Neuronal stem cell (in vitro differentiated cells): ENCODE data around the gene PIGL.

Experiments used
- DNase-seq: peaks from one replicate; pipeline ENCODE4 v3.0.0-alpha.2; 2013; ENCODE audit warnings: low spot score
- H2AFZ ChIP-seq: one replicate; pipeline ENCODE4 v1.6.1; 2013; ENCODE audit warnings: mild to moderate bottlenecking, low read length, inconsistent platforms
- H2AK5ac ChIP-seq: 2 replicates; pipeline ENCODE4 v1.6.1; 2013; ENCODE audit warnings: low read depth, mild to moderate bottlenecking, inconsistent platforms, low read length, moderate library complexity, mixed read lengths
- H2BK120ac ChIP-seq: 2 replicates; pipeline ENCODE4 v1.6.1; 2013; ENCODE audit warnings: low read depth, mild to moderate bottlenecking, inconsistent platforms, low read length, moderate library complexity, mixed read lengths
- H2BK12ac ChIP-seq: one replicate; pipeline ENCODE4 v1.6.1; 2013; ENCODE audit warnings: low read length, inconsistent platforms
- H2BK15ac ChIP-seq: 2 replicates; pipeline ENCODE4 v1.6.1; 2013; ENCODE audit warnings: mild to moderate bottlenecking, low read length, inconsistent platforms, mixed read lengths
- H2BK5ac ChIP-seq: one replicate; pipeline ENCODE4 v1.6.1; 2013; ENCODE audit warnings: inconsistent platforms, mild to moderate bottlenecking, low read length, moderate library complexity
- H3K14ac ChIP-seq: one replicate; pipeline ENCODE4 v1.6.1; 2013; ENCODE audit warnings: low read length, inconsistent platforms
- H3K18ac ChIP-seq: 2 replicates; pipeline ENCODE4 v1.6.1; 2013; ENCODE audit warnings: low read length, inconsistent platforms
- H3K23ac ChIP-seq: 2 replicates; pipeline ENCODE4 v1.6.1; 2013; ENCODE audit warnings: low read depth, mild to moderate bottlenecking, mixed read lengths, low read length, inconsistent platforms; ENCODE audit not compliant: poor library complexity
- H3K27ac ChIP-seq: replicated peaks from 3 replicates; pipeline ENCODE4 v1.5.1; 2013; ENCODE audit warnings: low read length, inconsistent platforms
- H3K27me3 ChIP-seq, 3 experiments: 2 replicates each; pipeline ENCODE4 v1.6.1; 2013; ENCODE audit warnings: low read length in 3 of 3, mild to moderate bottlenecking in 2 of 3, inconsistent platforms in 1 of 3, low read depth in 1 of 3, mixed read lengths in 1 of 3, moderate library complexity in 1 of 3; ENCODE audit not compliant: control insufficient read depth in 3 of 3, insufficient read depth in 3 of 3
- H3K36me3 ChIP-seq, 2 donors: replicated peaks in 1 of 2; 2 replicates each; pipeline ENCODE4 v1.6.1; 2013; ENCODE audit warnings: low read length in 2 of 2; ENCODE audit not compliant: control insufficient read depth in 2 of 2, insufficient read depth in 2 of 2
- H3K4ac ChIP-seq: 2 replicates; pipeline ENCODE4 v1.6.1; 2013; ENCODE audit warnings: inconsistent platforms, mild to moderate bottlenecking, low read length, moderate library complexity
- H3K4me1 ChIP-seq, 2 donors: 1 replicate in 1 of 2; 2 replicates in 1 of 2; pipeline ENCODE4 v1.6.1; 2013; ENCODE audit warnings: low read length in 2 of 2, low read depth in 1 of 2; ENCODE audit not compliant: control insufficient read depth in 2 of 2, insufficient read depth in 1 of 2
- H3K4me2 ChIP-seq: one replicate; pipeline ENCODE4 v1.6.1; 2013; ENCODE audit warnings: mild to moderate bottlenecking, low read length, inconsistent platforms; ENCODE audit not compliant: insufficient read depth, poor library complexity, severe bottlenecking
- H3K4me3 ChIP-seq, 2 donors: 2 replicates each; pipeline ENCODE4 v1.5.1; 2013; ENCODE audit warnings: low read length in 2 of 2, mild to moderate bottlenecking in 2 of 2, inconsistent platforms in 1 of 2, moderate library complexity in 1 of 2
- H3K79me1 ChIP-seq: one replicate; pipeline ENCODE4 v1.6.1; 2013; ENCODE audit warnings: low read depth, mild to moderate bottlenecking, inconsistent platforms, low read length, moderate library complexity
- H3K9ac ChIP-seq: one replicate; pipeline ENCODE4 v1.6.1; 2013; ENCODE audit warnings: mild to moderate bottlenecking, low read depth, low read length, inconsistent platforms; ENCODE audit not compliant: poor library complexity
- H3K9me3 ChIP-seq, 2 donors: replicated peaks in 1 of 2; 2 replicates each; pipeline versions ENCODE3 to v1.6.1; 2013; ENCODE audit warnings: low read length in 2 of 2, mild to moderate bottlenecking in 2 of 2, inconsistent platforms in 1 of 2, low read depth in 1 of 2, mixed read lengths in 1 of 2, moderate library complexity in 1 of 2; ENCODE audit not compliant: control insufficient read depth in 2 of 2, insufficient read depth in 1 of 2
- H4K8ac ChIP-seq: one replicate; pipeline ENCODE4 v1.6.1; 2013; ENCODE audit warnings: low read depth, mild to moderate bottlenecking, inconsistent platforms, low read length, moderate library complexity
- H4K91ac ChIP-seq: one replicate; pipeline ENCODE4 v1.6.1; 2013; ENCODE audit warnings: low read length, low read depth, mild to moderate bottlenecking, inconsistent platforms; ENCODE audit not compliant: poor library complexity
- WGBS, 2 donors: extraction: QIAGEN DNeasy Blood & Tissue Kit; methylation state at CpG; one replicate each; pipeline ENCODE4 v1.1.7; 2013; ENCODE audit warnings: missing lambda C conversion rate in 2 of 2, mixed read lengths in 1 of 2; ENCODE audit not compliant: insufficient read length in 2 of 2, insufficient replicate concordance in 1 of 2; ENCODE audit errors: extremely low coverage in 2 of 2; 5-methylcytosine and 5-hydroxymethylcytosine counted together

PIGL gene

DNA sequence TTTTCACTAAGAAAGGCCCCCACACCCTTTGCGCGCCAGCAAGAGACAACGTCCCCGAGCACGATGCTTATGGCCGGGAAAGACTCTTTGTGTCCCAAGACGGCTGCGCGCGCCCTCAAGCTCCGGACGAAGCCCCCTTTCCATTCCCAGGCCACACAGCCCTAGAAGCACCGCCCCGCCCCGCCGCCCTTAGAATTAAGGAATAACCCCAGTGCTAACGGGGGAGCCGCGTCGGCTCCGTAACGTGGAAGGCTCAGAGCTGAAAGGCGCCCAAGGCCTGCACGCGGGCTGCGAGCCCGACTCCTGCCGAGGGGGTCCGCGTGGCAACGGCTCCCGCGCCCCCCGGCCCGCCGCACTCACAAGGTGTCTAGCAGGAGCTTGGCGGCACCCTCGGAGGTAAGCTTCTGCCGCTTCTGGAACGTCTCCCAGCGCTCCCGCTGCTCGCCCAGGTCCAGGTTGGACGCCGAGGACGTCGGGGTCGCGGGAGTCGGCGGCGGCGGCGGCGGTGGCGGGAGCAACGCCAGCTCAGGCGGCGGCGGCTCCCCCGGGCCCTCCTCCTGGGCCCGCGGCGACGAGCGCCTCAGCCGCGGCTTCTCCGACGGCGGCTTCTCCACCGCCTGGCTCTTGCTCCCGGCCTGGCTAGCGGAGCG is 135.8 kb downstream of the PIGL start:
- H2BK120ac ChIP-seq: peak overlapping the region; percentile 76
- peak overlapping the region; percentile 100 for H3K18ac ChIP-seq
- H2BK12ac ChIP-seq: peak overlapping the region; percentile 84
- no peaks in the 10 kb centered on the region for H3K27me3 ChIP-seq
- peak overlapping the region; percentile 99 for H4K91ac ChIP-seq
- peak overlapping the region; percentile 85 for H3K4ac ChIP-seq
- peaks cover 0 to 6% of the 10 kb centered on the region in 2 donors for H3K9me3 ChIP-seq
- H3K79me1 ChIP-seq: peaks cover 6% of the 10 kb centered on the region
- peak overlapping the region; percentile 97 for H2AK5ac ChIP-seq
- peak; percentile 66 for DNase-seq
- H4K8ac ChIP-seq: peak overlapping the region; percentile 72
- peak overlapping the region; percentile 55 for H3K4me2 ChIP-seq
- H2AFZ ChIP-seq: peak overlapping the region; percentile 93
- H3K4me1 ChIP-seq: peaks cover 0 to 4% of the 10 kb centered on the region in 2 donors
- H3K14ac ChIP-seq: peak overlapping the region; percentile 90
- H3K4me3 ChIP-seq: peak overlapping the region; percentile 59 to 99
- peaks cover 15 to 22% of the 10 kb centered on the region in 2 donors for H3K36me3 ChIP-seq
- peak overlapping the region; percentile 83 for H2BK15ac ChIP-seq
- H3K27ac ChIP-seq: peak overlapping the region; percentile 85
- H3K9ac ChIP-seq: peak overlapping the region; percentile 93
- WGBS, 2 donors: no CpG with 5 or more reads among the region's 75 CpGs
- peak overlapping the region; percentile 84 for H2BK5ac ChIP-seq
- H3K23ac ChIP-seq: peak overlapping the region; percentile 98

DNA sequence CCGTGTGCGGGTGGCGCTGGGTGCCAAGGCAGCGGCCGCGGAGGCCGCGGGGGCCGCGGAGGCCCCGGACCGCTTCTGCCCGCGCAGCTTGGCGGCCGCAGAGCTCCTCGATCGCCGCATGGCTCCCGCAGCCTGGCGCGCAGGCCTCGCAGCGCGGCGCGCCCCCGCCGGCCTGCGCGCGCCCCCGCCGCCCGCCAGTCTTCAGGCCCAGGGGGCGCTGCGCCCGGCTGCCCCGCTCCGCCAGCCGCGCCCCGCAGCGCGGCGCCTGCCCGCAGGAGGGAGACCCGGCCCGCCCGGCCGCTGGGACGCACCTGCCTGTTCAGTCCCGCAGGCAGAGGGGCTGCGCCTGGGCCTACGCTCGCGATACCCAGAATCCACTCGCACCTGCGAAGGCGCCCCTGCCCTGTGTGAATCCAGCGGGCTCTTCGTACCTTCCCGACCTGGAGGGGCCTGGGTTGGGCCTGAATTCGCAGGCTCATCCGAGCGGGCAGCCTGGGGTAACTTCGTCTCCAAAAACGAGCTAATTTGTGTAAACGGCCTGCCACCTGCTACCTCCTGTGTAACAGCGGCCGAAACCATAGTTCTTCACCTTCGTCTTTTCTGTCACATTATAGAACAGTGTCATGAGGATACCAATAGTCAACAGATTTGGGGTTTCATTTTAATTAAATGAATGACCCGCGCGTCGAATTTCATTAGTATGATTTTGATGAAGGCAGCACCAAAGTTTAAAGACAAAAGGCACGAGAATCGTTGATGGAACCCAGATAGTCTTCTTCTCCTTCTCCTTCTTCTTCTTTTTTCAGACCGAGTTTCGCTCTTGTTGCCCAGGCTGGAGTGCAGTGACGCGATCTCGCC is 136.5 kb downstream of the PIGL start, which contains the start of gene CENPV:
Gene CENPV (minus strand): TSS at position 153 of the 858 bp plus-strand sequence. CDS start 33 bp downstream, at position 120.
- H3K4me2 ChIP-seq: peak within 1 kb of the TSS; percentile 55
- H4K91ac ChIP-seq: peak within 1 kb of the TSS; percentile 99
- peak; percentile 53 for DNase-seq
- peaks cover 0 to 4% of the 10 kb centered on the region in 2 donors for H3K4me1 ChIP-seq
- peak within 1 kb of the TSS; percentile 90 for H3K14ac ChIP-seq
- H3K4ac ChIP-seq: peak within 1 kb of the TSS; percentile 85
- peak within 1 kb of the TSS; percentile 97 for H2AK5ac ChIP-seq
- peak within 1 kb of the TSS; percentile 84 for H2BK12ac ChIP-seq
- peak within 1 kb of the TSS; percentile 76 for H2BK120ac ChIP-seq
- peaks cover 0 to 6% of the 10 kb centered on the region in 2 donors for H3K9me3 ChIP-seq
- WGBS, 2 donors: no CpG with 5 or more reads among the region's 83 CpGs
- H3K27me3 ChIP-seq: no peaks in the 10 kb centered on the region
- H3K18ac ChIP-seq: peak within 1 kb of the TSS; percentile 100
- peak within 1 kb of the TSS; percentile 59 to 99 for H3K4me3 ChIP-seq
- H2BK15ac ChIP-seq: peak within 1 kb of the TSS; percentile 83
- peak within 1 kb of the TSS; percentile 93 for H2AFZ ChIP-seq
- peak within 1 kb of the TSS; percentile 84 for H2BK5ac ChIP-seq
- H3K9ac ChIP-seq: peak within 1 kb of the TSS; percentile 93
- peaks cover 11 to 16% of the 10 kb centered on the region in 2 donors for H3K36me3 ChIP-seq
- H3K79me1 ChIP-seq: peaks cover 5% of the 10 kb centered on the region
- peak within 1 kb of the TSS; percentile 72 for H4K8ac ChIP-seq
- H3K23ac ChIP-seq: peak within 1 kb of the TSS; percentile 98
- peak within 1 kb of the TSS; percentile 85 for H3K27ac ChIP-seq

DNA sequence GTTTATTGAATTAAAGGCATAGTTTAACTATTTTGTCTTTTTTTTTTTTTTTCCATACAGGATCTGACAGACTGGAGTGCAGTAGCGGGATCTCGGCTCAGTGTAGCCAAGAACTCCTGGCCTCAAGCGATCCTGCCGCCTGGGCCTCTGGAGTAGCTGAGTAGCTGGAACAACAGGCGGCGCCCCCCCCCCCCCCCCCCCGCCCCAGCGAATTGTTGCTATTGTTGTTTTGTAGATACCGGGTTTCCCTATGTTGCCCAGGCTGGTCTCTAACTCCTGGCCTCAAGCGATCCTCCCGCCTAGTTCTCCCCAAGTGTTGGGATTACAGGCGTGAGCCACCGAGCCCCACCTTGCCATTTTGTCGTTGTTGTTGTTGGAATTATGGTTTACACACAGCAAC is 137.6 kb downstream of the PIGL start:
- H3K18ac ChIP-seq: no peak overlapping the region
- peak overlapping the region; percentile 72 for H4K91ac ChIP-seq
- H3K14ac ChIP-seq: no peak overlapping the region
- no peak overlapping the region for H2BK12ac ChIP-seq
- H3K4me1 ChIP-seq: peaks cover 0 to 2% of the 10 kb centered on the region in 2 donors
- no peak overlapping the region for H3K23ac ChIP-seq
- no peak for DNase-seq
- no peak overlapping the region for H3K4ac ChIP-seq
- H3K27ac ChIP-seq: no peak overlapping the region
- H3K9me3 ChIP-seq: peaks cover 0 to 6% of the 10 kb centered on the region in 2 donors
- H3K4me3 ChIP-seq: no peak overlapping the region
- H2AFZ ChIP-seq: no peak overlapping the region
- no peak overlapping the region for H3K9ac ChIP-seq
- H4K8ac ChIP-seq: no peak overlapping the region
- no peak overlapping the region for H2BK5ac ChIP-seq
- no peak overlapping the region for H3K4me2 ChIP-seq
- no CpG with 5 or more reads among the region's 14 CpGs for WGBS, 2 donors
- H3K27me3 ChIP-seq: no peaks in the 10 kb centered on the region
- H3K36me3 ChIP-seq: peaks cover under 1 to 5% of the 10 kb centered on the region in 2 donors
- H2AK5ac ChIP-seq: no peak overlapping the region
- H2BK120ac ChIP-seq: no peak overlapping the region
- H3K79me1 ChIP-seq: no peaks in the 10 kb centered on the region
- H2BK15ac ChIP-seq: no peak overlapping the region

DNA sequence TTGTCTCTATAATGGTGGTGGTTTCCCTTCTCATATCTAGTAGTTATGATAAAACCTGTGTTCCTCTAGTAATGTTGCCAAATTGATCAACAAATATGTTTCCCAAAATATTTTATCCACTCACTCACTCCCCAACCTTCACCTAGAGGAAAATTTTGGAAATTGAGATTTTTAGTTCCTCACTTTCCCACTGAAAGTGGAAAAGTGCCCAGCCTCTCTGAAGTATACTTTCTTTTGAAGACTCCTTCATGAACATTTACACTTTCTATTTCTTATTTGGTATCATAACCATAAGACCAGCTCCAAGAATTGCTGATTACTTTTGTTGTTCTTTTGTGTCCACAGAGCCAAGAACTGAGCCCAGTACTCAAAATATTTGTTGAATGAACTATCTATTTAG is 141.4 kb downstream of the PIGL start:
- H3K4me3 ChIP-seq: no peak overlapping the region
- no peak overlapping the region for H4K91ac ChIP-seq
- H2BK12ac ChIP-seq: no peak overlapping the region
- peaks cover 0 to 6% of the 10 kb centered on the region in 2 donors for H3K9me3 ChIP-seq
- no peak overlapping the region for H2AFZ ChIP-seq
- H3K27ac ChIP-seq: no peak overlapping the region
- no peaks in the 10 kb centered on the region for H3K4me1 ChIP-seq
- no peak overlapping the region for H3K14ac ChIP-seq
- H3K18ac ChIP-seq: no peak overlapping the region
- H3K27me3 ChIP-seq: no peaks in the 10 kb centered on the region
- H3K9ac ChIP-seq: no peak overlapping the region
- H4K8ac ChIP-seq: no peak overlapping the region
- no peak overlapping the region for H2BK15ac ChIP-seq
- no peaks in the 10 kb centered on the region for H3K36me3 ChIP-seq
- H3K4ac ChIP-seq: no peak overlapping the region
- DNase-seq: no peak
- no peaks in the 10 kb centered on the region for H3K79me1 ChIP-seq
- H2AK5ac ChIP-seq: no peak overlapping the region
- no peak overlapping the region for H2BK5ac ChIP-seq
- H3K23ac ChIP-seq: no peak overlapping the region
- H3K4me2 ChIP-seq: no peak overlapping the region
- H2BK120ac ChIP-seq: no peak overlapping the region
